ENCODE data around the gene CHRNB2. TPM values are rescaled to one million over a fixed set of nuclear protein-coding genes. Genes with fewer than 3 reads are reported as not detected.

CHRNB2 gene
- total RNA-seq, 2 donors from 2014 or later: 0.24 TPM; not detected in 1

DNA sequence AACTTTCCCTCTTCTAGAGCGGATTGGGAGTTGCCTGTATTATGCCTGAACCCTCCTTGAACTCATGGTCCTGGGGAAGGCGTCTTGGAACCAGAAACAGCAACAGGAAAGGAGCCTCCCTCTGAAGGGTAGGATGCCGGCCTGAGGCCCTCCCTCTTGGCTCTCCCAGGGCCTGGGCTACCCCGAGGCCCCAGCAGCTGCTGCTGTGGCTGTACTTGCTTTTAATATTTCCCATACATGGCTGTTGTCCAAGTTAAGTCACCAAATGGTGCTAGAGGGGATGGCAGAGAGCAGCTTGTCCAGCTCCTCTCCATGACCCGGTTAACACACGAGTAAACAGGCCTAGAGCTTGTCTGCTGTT lies 10.5 kb downstream of the CHRNB2 start:
- H3K36me3 ChIP-seq: peaks cover 43% of the 10 kb centered on the region
- DNase-seq (ENCODE audit: low spot score): no peak

DNA sequence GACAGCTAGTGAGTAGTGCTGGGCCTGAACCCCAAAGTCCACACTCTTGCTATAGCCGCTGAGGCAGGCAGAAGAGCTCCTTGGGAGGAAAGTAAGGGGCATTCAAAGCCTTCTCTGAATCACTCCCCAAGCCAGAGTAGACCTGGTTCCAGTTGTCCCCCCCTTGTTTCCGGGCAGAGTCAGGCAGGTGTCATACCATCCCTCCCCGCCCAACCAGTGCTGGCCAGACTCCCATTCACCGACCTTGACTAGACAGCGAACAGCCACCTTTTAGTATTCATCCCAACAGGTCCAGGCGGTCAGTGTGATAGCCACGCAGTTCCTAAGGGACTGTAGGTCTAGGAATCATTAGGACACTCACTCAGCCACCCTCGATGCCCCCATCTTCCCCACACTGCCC lies 11.8 kb downstream of the CHRNB2 start:
- DNase-seq (ENCODE audit: low spot score): no peak
- no peak overlapping the region for H3K27ac ChIP-seq
- H3K27me3 ChIP-seq: no peaks in the 10 kb centered on the region
- no peak overlapping the region for H3K4me3 ChIP-seq
- TF ChIP-seq, protein P1, sequence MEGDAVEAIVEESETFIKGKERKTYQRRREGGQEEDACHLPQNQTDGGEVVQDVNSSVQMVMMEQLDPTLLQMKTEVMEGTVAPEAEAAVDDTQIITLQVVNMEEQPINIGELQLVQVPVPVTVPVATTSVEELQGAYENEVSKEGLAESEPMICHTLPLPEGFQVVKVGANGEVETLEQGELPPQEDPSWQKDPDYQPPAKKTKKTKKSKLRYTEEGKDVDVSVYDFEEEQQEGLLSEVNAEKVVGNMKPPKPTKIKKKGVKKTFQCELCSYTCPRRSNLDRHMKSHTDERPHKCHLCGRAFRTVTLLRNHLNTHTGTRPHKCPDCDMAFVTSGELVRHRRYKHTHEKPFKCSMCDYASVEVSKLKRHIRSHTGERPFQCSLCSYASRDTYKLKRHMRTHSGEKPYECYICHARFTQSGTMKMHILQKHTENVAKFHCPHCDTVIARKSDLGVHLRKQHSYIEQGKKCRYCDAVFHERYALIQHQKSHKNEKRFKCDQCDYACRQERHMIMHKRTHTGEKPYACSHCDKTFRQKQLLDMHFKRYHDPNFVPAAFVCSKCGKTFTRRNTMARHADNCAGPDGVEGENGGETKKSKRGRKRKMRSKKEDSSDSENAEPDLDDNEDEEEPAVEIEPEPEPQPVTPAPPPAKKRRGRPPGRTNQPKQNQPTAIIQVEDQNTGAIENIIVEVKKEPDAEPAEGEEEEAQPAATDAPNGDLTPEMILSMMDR (IDR thresholded peaks at IDR 0.05): no peak
- peaks cover 0 to 30% of the 10 kb centered on the region in 2 donors for H3K4me1 ChIP-seq
- peaks cover 56% of the 10 kb centered on the region for H3K36me3 ChIP-seq
- no peaks in the 10 kb centered on the region for H3K9me3 ChIP-seq

More for the DNA sequence above, 10.5 kb downstream of the CHRNB2 start:
- Histone ChIP-seq H3K4me3 (no peak overlapping the region), H3K4me1 (peaks cover 0 to 21% of the 10 kb centered on the region in 2 donors), H3K9me3 (no peaks in the 10 kb centered on the region), H3K27me3 (no peaks in the 10 kb centered on the region), H3K27ac (no peak overlapping the region)
- TF ChIP-seq, protein P1 (IDR thresholded peaks at IDR 0.05): no peak

DNA sequence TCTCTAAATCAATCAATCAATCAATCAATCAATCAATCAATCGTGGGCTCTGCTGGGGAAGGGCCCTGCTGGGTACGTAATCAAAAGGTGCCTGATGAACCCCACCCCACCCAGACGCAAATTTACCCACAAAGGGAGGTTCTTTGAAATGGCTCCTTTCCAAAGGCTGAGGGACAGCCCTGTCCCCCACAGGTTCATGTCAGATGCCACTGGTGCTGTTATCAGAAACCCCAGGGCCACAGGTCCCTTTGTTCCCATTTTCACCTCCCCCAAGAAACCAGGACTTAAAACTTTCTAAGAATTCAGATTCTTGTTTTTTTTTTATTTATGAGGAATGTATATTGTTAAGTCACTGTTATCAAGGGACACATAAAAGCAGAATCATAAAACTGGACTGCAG lies 14.2 kb downstream of the CHRNB2 start:
- no peak for DNase-seq (ENCODE audit: low spot score)
- H3K27ac ChIP-seq: no peak overlapping the region
- H3K4me3 ChIP-seq: no peak overlapping the region
- peaks cover 0 to 30% of the 10 kb centered on the region in 2 donors for H3K4me1 ChIP-seq
- TF ChIP-seq, protein P1 (IDR thresholded peaks at IDR 0.05): no peak
- H3K36me3 ChIP-seq: peaks cover 80% of the 10 kb centered on the region
- no peaks in the 10 kb centered on the region for H3K27me3 ChIP-seq
- H3K9me3 ChIP-seq: no peaks in the 10 kb centered on the region

DNA sequence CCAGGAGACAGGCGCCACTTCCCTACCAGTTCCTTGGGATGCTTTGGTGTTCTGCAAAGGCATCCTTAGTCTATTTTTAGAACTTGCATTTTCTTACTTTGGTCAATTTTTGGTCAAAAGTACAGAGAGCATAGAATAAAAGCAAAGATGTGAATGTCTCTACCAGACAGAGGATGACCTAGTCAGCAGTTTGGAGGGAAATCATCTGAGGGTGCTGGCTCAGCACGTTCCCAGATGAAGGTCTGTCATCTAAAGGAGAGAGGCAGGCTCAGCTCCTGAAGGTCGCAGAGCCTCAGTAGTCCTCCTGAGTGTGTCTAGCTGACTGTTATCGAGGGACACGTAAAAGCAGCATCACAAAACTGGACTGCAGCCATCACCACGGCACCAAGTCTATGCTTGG lies 15.3 kb downstream of the CHRNB2 start:
- Histone ChIP-seq H3K4me3 (no peak overlapping the region), H3K36me3 (peaks cover 91% of the 10 kb centered on the region), H3K27me3 (no peaks in the 10 kb centered on the region), H3K4me1 (peaks cover 0 to 20% of the 10 kb centered on the region in 2 donors), H3K9me3 (no peaks in the 10 kb centered on the region), H3K27ac (no peak overlapping the region)
- no peak for DNase-seq (ENCODE audit: low spot score)
- TF ChIP-seq, protein P1 (IDR thresholded peaks at IDR 0.05): no peak

DNA sequence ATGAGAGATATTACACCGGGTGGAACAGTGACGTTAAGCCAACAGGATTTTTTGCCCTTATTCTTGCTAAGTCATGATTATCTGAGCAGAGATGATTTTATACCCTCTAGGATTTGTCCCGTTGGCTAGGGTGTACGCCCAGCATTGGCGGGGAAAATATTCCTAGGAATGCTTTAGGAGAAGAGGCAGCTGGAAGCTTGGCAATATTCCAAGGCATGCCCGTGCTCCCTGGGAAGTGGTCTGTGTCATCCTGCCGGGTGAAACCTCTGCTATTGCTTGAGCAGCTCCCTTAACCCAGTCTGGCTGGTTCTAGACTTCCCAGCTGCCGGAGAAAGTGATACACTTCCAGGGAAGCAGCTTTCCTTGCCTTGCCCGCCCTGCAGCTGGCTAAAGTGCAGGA lies 16.2 kb downstream of the CHRNB2 start:
- H3K4me1 ChIP-seq: peaks cover 0 to 11% of the 10 kb centered on the region in 2 donors
- H3K36me3 ChIP-seq: peaks cover 95% of the 10 kb centered on the region
- H3K27me3 ChIP-seq: no peaks in the 10 kb centered on the region
- TF ChIP-seq, protein P1 (IDR thresholded peaks at IDR 0.05): no peak
- DNase-seq (ENCODE audit: low spot score): no peak
- H3K9me3 ChIP-seq: no peaks in the 10 kb centered on the region
- no peak overlapping the region for H3K27ac ChIP-seq
- H3K4me3 ChIP-seq: no peak overlapping the region

DNA sequence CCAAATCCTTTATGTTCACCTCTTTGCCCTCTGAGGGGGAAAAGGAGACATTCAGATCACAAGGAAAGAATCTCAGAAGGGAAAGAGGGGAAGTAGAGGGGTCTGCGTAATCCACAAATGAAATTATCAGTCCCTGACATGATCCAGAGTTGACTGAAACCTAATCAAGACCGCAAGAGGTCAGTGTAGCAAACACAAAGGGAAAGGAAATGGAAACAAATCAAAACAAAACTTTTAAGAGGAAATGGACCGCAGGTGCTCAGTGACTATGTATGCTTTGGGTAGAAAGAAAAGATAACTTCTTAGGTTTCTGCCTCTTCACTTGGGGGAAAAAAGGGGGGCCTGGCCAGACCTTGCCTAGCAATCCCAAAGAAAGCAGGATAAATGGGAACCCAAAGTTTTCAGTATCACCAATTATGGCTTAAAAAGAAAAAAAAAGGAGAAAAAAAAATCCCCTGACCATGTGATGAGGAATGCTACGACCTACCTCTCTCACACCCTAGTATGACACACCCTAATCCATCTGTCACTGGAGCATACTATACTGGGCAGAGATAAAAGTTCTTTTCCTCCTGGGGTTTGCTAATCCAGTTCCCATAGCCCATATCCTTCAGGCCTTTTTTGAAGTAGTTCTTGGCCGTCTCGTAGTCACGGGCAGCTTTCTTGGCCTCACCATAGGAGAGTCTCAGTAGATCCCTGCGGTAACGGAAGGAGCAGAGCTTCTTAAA lies 16.9 kb downstream of the CHRNB2 start:
- Histone ChIP-seq H3K36me3 (peaks cover 97% of the 10 kb centered on the region), H3K4me1 (peaks cover 0 to 8% of the 10 kb centered on the region in 2 donors), H3K4me3 (no peak overlapping the region), H3K9me3 (no peaks in the 10 kb centered on the region), H3K27me3 (no peaks in the 10 kb centered on the region), H3K27ac (peak overlapping the region in 1 of 2 donors; percentile 0)
- no peak for DNase-seq (ENCODE audit: low spot score)
- TF ChIP-seq, protein P1 (IDR thresholded peaks at IDR 0.05): no peak

Data from right atrium auricular region (tissue), 2 donors.